Esophagus muscularis mucosa (tissue), 4 donors: ENCODE data around the gene EPB41.

Source experiments
- CTCF ChIP-seq, 3 experiments: fragments of 200-600 bp in 2 of 3; fragments of 450-650 bp in 1 of 3; sonication (generic) in 2 of 3; IDR thresholded peaks; one replicate each; pipeline ENCODE4 v1.5.1; 2017 to 2019; ENCODE audit warnings: antibody characterized with exemption in 3 of 3, mild to moderate bottlenecking in 2 of 3, moderate library complexity in 1 of 3
- EP300 ChIP-seq: sonication (generic); formaldehyde crosslinking; IDR thresholded peaks from one replicate; pipeline ENCODE4 v1.6.1; 2017; ENCODE audit warnings: antibody characterized with exemption
- POLR2A ChIP-seq: fragments of 450-650 bp; IDR thresholded peaks from one replicate; pipeline ENCODE4 v1.6.1; 2017; ENCODE audit warnings: antibody characterized with exemption, moderate library complexity, mild to moderate bottlenecking, low read depth
- POLR2AphosphoS5 ChIP-seq, 2 donors: sonication (generic); formaldehyde crosslinking; IDR thresholded peaks; one replicate each; pipeline ENCODE4 v1.6.1; 2017; ENCODE audit warnings: antibody characterized with exemption in 2 of 2

DNA sequence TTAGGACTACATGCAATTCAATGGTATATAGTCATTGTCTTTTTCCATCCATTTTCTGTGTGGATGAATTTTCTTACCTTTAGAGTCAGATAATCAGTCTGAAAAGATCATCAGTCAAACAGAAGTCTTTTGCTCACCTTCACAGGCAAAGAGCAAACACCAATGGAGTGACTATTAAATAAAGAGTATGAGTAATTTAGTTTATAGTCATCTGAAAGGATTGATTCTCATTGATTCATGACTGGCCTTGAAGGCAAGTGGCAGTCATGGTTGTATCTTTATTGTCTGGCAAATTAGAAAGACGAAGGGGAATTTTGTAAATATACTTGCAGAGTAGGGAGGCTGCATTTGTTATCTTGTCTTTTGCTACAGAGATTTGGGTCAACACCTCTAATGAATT is 89.9 kb downstream of the EPB41 start:
- no peak for TF ChIP-seq POLR2A
- no peak for TF ChIP-seq POLR2AphosphoS5 (IDR thresholded peaks at IDR 0.05)
- no peak for TF ChIP-seq EP300
- TF ChIP-seq CTCF (IDR thresholded peaks at IDR 0.05), result no peak
